ENCODE data around the gene DNAJC11.
"Not testable (repeated sequence)": the region's sequence is repeated elsewhere in the genome, so short reads cannot be mapped to it uniquely, and the experiment has no call there.

Gene DNAJC11, protein sequence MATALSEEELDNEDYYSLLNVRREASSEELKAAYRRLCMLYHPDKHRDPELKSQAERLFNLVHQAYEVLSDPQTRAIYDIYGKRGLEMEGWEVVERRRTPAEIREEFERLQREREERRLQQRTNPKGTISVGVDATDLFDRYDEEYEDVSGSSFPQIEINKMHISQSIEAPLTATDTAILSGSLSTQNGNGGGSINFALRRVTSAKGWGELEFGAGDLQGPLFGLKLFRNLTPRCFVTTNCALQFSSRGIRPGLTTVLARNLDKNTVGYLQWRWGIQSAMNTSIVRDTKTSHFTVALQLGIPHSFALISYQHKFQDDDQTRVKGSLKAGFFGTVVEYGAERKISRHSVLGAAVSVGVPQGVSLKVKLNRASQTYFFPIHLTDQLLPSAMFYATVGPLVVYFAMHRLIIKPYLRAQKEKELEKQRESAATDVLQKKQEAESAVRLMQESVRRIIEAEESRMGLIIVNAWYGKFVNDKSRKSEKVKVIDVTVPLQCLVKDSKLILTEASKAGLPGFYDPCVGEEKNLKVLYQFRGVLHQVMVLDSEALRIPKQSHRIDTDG

DNA sequence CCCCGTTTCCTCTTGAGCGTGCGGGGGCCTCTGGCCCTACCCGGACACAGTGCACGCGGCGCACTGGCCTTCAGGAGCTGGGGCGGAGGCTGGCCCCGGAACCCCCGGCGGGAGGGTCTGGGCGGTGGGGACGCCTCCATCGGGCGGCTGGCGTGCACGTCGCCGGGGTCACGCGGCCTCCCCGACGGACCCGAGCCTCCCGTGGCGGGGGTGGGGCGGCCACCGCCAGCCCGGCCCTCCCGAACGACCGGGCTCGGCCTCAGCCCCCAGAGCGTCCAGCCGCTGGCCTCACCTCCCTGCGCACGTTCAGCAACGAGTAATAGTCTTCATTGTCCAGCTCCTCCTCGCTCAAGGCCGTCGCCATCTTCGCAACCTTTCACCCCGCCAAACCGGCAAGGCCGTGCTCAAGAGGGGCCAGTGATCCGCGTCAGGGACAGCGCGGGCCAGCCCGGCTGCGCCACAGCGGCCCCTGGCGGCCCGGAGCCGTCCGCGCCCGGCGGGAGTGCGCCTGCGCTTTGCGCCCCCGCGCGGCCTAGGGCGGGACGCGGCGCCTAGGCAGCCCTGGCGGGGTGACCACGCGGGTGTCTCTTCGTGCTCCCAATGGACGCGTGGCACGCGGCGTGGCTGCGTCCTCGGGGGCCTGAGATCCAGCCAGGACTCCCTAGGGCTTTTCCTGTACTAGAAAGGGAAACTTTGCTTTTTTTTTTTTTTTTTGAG lies at the start of gene DNAJC11:
Gene DNAJC11, minus strand, starts transcription at position 380 of the 717 bp plus-strand sequence. Its CDS starts 16 bp downstream, at position 364.
- DNase-seq: peak; percentile 31 to 94 (median 81)

DNA sequence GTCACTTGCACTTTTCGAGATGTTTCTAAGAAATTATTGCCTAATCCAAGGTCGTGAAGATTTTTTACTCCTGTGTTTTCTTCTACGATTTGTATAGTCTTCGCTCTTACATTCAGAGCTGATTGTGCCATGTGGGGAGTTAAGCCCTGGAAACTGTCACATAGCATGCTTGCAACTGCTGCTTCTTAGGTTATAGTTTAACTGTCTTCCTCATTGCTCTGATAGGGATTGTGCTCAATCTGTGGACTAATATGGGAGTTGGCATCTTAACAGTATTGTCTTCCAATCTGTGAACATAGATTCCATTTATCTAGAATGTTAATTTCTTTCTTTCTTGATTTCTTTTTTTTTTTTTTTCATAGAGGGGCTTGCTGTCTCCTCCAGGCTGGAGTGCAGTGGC lies 48.9 kb upstream of the DNAJC11 start:
- no peak for DNase-seq

DNA sequence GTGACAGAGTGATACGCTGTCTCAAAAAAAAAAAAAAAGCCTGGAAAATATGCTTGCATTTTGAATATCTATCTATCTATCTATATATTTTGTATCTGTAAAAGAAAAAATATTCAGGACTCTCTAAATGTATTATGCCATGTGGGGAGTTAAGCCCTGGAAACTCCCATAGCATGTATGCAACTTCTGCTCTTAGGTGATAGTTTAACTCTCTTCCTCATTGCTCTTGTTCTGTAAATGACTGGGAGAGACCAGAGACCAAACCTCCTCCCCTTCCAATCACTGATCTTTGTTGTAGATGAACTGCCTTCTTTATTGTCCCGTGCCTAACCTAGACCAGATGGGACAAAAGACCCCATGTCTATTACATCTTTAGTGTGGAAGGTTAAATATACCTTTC lies 46.1 kb upstream of the DNAJC11 start:
- no peak for DNase-seq

DNA sequence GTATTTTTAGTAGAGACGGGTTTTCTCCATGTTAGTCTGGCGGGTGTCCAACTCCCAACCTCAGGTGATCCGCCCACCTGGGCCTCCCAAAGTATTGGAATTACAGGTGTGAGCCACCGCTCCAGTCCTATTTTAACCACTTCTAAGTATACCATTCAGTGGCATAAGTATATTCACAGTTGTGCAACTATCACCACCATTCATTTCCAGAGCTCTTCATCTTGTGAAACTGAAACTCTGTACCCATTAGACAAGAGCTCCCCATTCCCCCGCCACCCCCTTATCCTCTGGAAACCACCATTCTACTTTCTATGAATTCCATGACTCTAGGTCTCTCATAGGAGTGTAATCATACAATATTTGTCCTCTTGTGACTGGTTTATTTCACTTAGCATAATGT lies 43.5 kb upstream of the DNAJC11 start:
- no peak for DNase-seq

DNA sequence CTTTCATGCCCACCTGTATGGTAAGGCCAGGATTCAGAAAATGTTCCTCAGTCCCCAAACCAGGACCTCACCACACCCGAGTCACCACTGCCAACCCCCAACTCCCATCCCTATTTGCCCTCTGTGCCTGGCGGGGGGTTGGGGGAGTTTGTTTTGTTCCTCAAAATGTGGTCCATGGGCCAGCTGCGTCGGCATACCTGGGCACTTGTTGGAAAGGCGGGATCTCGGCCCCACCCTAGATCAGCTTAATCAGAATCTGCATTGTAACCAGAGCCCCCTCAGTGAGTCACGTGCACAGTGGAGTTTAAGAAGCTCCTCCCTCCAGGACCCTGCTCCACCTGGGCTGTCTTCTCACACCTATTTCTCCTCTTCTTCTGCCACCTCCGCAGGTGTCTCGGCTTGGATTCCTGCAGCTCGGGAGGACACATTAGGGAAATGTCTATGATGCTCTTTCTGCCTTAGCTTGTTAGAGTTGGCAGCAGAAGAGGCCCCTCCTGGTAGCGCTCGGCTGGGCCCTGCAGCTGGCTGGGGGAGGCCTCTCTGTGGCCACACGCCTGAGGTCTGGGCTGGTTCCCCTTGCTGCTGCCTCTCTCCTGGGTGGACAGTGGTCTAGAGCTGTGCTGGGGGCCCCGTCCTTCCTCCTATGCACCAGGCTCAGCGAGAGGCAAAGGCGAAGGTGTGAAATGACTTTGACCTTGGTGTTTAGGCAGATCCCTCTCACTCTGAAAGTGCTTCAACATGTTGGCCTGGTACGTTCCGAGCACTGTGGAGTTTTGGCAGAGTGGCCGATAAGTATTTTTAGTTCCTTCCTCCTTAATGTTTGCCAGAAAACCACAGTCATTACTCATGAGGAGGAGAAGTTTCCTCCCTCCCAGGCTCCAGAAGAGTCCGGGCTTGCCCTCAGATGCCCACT lies 41.8 kb upstream of the DNAJC11 start:
- DNase-seq: peak in 15 of 51 donors; percentile 3 to 55 (median 12)

DNA sequence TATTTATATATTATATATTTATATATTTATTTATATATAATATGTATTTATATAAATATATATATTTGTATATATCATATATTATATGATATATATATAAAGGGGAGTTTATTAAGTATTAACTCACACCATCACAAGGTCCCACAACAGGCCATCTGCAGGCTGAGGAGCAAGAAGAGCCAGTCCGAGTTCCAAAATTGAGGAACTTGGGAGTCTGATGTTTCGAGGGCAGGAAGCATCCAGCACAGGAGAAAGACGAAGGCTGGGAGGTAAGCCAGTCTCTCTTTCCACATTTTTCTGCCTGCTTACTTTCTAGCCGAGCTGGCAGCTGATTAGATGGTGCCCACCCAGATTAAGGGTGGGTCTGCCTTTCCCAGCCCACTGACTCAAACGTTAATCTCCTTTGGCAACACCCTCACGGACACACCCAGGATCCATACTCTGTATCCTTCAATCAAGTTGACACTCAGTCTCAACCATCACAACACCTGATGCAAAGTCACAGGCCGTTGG lies 41.1 kb upstream of the DNAJC11 start:
- not testable (repeated sequence) for DNase-seq

DNA sequence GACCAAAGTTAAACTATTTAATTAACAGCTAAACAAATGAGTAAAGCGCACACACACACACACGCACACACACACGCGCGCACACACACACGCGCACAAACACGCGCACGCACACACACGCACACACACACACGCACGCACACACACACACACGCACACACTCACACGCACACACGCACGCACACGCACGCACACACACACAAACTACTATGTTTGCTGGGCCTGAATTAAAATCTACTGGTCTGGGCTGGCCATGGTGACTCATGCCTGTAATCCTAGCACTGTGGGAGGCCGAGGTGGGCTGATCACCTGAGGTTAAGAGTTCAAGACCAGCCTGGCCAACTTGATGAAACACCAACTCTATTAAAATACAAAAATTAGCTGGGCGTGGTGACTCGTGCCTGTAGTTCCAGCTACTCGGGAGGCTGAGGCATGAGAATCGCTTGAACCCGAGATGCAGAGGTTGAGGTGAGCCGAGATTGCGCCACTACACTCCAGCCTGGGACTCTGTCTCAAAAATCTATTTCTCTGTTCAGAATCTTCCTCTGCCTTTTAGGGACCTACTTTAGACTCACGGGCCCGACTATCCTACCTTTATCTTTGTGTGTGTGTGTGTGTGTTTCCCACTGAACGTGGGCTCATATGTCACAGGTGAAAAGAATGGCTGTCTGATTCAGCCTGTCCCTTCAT lies 37.5 kb upstream of the DNAJC11 start:
- DNase-seq: no peak

DNA sequence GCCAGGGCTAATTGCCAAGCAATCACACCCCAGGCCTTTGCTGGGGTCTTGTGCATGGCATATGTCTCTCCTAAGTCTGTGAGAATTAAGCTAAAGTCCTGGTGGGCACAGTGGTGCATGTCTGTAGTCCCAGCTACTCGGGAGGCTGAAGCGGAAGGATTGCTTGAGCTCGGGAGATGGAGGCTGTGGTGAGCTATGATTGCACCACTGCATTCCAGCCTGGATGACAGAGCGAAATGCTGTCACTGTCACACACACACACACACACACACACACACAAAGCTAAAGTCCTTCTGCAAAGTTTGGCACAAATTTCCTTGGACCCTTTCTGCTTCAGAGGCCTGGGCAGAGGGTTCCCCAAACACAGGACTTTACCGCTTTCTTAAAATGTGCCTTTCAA lies 31.3 kb upstream of the DNAJC11 start:
- no peak for DNase-seq

DNA sequence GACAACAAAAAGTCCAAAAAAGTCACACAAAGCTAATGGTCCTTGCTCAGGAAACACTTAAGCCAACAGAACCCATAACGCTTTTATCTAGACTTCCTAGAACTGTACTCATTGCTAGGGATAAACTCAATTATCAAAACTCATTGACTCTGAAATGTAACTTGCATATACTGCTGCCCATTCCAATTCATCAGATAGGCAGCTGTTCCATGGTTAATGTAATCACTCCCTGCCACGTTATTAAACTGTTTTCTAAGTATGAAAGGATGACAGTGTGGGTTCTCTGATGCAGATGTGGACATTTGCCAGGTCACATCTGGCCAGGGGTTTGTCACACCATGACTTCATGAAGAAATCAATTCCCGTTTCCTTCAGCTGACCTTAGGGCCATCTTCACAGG lies 30.3 kb upstream of the DNAJC11 start:
- no peak for DNase-seq

DNA sequence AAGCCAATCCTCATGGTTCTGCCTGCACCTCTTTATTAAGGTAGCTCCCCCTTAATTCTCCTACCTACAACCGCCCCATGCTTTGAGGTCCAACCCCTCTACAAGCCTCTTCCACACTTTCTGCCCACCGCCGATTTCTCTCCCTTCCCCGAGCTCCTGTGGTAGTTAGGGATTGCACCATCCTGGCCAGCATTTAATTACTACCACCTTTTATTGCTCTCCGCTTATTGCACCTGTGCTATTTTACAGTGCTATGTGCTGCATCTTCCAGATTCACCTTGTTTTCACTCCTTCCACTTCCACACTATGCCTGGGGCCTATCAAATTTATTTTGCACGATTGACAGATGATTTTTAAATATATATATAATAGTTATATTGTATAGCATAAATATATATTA lies 29.3 kb upstream of the DNAJC11 start:
- DNase-seq: no peak

DNA sequence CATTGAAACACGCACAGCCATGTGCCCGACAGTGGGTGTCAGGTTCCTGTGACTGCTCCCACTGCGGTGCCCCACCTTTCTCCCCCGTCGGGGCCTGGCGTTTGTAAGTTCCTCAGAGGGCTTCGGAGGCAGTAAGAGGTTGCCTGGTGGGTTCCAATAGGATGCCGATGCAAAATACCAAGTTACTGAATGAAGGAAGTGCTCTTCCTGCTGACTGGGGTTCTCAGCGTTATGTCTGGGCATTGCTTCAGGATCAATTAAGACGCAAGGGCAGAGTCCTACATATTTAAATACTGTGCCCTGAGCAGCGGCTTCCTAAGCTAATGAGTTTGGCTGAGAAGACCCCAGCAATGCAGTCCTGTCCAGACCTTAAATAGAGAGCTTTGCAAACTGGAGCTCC lies 28.9 kb upstream of the DNAJC11 start:
- no peak for DNase-seq

DNA sequence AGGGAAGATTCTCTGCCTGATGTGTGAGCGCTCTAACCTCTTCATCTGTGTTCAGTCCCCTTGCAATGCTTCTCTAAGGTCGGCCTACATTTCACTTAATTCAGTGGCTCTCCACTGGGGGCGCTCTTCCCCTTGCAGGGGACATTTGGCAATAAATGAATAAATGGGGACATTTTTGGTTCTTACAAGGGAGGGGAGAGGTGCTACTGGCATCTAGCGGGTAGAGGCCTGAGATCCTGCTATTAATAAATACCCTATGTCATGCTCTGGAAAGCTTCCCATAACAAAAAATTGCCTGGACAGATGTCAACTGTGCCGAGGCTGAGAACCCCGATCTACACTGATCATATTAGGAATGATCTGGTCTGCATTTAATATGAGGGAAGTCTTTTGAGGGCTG lies 25.9 kb upstream of the DNAJC11 start:
- DNase-seq: peak in 16 of 51 donors; percentile 2 to 39 (median 20)

DNA sequence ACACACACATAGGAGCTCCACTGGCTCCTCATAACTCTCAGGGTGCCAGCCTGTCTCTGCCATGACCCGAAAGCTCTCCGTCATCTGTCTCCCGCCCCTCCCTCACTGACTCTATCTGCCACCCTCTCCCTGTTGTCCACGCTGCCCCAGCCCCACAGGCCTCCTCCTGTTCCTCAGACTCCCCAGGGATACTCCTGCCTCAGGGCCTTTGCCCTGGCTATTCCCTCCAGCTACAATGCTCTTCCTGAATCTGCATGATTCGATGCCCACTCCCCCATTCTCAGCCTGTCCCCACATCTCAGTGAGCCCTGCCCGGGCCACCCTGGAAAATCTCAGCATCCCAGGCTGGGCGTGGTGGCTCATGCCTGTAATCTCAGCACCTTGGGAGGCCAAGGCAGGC lies 24.6 kb upstream of the DNAJC11 start:
- DNase-seq: no peak

DNA sequence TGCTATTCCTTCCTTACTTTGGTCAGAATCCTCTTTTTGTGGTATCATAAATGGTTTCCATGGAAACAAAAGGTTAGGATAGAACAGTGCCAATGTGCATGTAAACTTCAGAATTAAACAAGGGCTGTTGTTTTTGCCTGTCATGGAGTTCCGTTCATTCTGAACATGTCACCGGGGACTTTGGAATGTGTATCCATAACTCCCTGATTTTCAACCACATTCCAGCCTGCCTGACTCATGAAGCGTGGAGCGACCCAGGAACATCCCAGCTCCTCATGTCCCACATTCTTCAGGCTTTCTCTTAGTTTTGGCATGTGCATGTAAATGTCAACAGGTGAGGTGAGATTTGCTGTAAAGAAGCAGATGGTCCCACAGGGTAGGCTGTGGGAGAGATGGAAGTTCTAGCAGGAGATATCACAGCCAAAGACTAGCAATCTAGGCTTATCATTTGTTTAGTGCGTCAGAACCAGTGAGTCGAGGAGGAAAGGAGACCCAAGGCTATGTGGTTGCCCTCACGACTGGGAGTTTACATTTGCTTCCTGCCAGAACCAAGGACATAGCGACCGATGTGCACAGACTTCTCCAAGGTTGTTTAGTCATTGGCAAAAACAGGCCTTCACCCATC lies 23.0 kb upstream of the DNAJC11 start:
- DNase-seq: no peak

DNA sequence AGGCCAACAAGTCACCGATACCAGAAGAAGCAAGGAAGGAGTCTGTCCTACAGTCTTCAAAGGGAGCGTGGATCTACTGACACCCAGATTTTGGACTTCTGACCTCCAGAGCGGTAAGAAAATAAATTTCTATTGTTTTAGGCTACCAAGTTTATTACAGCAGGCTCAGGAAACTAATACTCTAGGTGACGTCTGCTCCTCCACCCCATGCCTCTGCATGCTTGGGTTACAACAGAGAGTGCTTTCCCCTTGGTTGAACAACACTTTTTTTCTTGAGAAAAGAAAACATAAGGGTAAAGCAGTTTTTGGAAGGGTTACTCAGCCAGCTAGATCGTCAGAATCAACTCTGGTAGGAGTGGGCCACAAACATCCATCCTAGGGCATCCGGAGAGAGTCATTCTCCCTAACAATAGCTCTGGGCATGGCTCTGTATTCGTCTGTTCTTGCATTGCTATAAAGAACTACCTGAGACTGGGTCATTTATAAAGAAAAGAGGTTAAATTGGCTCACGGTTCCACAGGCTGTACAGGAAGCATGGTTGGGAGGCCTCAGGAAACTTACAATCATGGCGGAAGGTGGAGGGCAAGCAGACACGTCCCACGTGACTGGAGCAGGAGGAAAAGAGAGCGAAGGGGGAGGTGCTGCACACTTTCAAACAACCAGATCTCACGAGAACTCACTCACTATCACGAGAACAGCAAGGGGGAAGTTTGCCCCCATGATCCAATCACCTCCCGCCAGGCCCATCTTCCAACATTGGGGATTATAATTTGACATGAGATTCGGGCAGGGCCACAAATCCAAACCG lies 22.2 kb upstream of the DNAJC11 start:
- DNase-seq: no peak

DNA sequence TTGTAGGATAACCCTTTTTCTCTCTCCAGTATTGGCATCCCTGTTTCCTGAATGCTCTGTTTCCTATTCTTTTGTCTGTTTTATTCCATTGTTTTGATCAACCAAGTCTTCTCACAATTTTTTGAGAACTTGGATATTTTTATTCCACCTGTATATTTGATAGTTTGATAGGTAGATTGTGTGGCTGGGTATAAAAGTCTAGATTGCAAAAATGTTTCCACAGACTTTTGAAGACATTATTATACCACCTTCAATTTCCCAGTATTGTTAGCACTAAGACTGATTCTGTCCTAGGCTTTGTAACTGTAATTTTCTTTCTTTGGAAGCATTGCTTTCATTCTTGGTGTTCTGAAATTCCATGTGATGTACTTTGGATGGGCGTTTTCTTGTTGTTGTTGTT lies 9.6 kb upstream of the DNAJC11 start:
- no peak for DNase-seq

DNA sequence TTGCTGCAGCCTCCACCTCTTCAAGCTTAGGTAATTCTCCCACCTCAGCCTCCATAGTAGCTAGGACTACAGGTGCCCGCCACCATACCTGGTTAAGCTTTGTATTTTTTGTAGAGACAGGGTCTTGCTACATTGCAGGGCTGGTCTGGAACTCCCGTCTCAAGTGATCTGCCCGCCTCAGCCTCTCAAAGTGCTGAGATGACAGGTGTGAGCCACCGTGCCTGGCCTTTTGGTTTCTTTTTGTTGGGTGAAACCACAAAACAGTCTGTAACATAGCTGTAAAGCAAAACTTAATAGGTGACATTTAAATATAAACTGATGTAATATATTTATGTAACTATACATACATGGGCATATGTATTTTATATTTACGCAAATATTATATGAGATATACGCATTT lies 3.1 kb upstream of the DNAJC11 start:
- DNase-seq: no peak

DNA sequence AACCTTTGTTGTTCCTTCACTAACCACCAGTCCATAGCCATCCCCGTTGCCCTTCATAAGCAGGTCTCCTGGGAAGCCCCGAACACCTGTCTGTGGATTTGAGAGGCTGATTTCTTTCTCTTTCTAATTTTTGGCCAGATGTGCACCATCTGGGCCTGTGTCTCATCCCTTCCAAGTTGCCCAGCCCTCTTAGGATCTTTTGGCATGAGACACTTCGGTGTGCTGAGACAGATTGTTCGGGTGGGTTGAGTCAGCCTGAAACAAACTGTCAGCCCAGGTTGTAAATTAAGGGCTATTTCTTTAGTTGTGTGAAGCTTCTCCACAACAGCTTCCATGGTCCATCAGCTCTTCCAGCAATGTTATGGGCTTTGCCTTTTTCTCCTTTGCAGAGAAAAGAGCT lies 1.4 kb upstream of the DNAJC11 start:
- no peak for DNase-seq

DNA sequence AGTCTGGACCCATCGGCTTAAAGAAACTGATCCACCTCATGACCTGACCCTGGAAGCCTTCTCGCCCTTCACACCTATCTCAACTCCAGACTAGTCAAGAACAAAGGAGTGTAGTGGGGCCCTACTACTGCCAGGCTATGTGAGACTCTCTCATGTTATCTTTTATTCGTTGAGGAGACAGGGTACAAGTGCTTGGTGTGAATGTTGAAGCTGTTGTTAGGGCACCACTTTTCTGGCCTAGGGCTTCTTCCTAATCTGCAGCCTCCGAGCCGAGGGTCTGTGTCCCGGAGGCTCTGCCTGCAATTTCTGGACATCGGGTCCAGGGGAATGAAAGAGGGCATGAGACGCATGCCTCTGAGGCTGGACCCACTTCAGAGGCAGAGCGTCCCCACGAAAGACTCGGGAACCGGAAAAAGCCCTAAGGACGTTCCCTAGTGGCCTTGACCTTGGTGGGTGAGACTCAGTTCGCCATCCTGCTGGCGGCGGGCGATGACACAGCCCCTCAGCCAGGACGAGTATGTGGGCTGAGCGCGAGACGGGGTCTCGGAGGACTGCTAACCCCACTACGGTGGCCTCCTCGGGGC lies 671 bp downstream of the DNAJC11 start:
- peak in 1 of 51 donors; percentile 11 for DNase-seq
